C4-2B (cell line): ENCODE results near the gene ORM2.
"Not testable (repeated sequence)": the region's sequence is repeated elsewhere in the genome, so short reads cannot be mapped to it uniquely, and the experiment has no call there.

Experiments
- ZFX ChIP-seq: fragments of 450-650 bp; IDR thresholded peaks from 2 replicates; pipeline ENCODE4 v1.6.1; 2017
- TF ChIP-seq, protein P1 (sequence below): fragments of 450-650 bp; conservative IDR thresholded peaks from 2 replicates; pipeline ENCODE4 v1.5.1; 2017; ENCODE audit warnings: mild to moderate bottlenecking

DNA sequence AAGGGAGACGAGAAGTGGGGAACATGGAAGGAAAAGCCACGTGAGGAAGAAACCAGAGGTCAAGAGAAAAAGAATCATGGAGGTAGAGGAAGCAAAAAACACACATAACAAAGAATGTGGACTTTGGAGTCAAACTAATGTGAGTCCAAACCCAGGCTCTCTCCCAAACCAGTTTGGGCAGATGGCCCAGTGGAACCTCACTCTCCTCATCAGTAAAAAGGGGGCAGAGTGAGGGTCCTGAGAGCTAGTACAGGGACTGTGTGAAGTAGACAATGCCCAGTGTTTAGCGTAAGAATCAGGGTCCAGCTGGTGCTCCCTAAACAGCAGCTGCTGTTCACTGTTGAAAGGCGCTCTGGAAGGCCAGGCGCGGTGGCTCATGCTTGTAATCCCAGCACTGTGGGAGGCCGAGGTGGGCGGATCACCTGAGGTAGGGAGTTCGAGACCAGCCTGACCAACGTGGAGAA lies 1.3 kb upstream of the ORM2 start:
- TF ChIP-seq, protein P1, sequence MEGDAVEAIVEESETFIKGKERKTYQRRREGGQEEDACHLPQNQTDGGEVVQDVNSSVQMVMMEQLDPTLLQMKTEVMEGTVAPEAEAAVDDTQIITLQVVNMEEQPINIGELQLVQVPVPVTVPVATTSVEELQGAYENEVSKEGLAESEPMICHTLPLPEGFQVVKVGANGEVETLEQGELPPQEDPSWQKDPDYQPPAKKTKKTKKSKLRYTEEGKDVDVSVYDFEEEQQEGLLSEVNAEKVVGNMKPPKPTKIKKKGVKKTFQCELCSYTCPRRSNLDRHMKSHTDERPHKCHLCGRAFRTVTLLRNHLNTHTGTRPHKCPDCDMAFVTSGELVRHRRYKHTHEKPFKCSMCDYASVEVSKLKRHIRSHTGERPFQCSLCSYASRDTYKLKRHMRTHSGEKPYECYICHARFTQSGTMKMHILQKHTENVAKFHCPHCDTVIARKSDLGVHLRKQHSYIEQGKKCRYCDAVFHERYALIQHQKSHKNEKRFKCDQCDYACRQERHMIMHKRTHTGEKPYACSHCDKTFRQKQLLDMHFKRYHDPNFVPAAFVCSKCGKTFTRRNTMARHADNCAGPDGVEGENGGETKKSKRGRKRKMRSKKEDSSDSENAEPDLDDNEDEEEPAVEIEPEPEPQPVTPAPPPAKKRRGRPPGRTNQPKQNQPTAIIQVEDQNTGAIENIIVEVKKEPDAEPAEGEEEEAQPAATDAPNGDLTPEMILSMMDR, result not testable (repeated sequence)
- not testable (repeated sequence) for TF ChIP-seq ZFX
